Activated naive CD4-positive, alpha-beta T cell treated with anti-CD3 and anti-CD28 coated beads, Interleukin-2, amount 50 U/mL, for 24 hours (primary cell): Measurements from ENCODE around the gene TBRG4.

Source experiments
- H3K27ac Mint-ChIP-seq: one replicate; pipeline ENCODE4 v1.8.0; 2021; ENCODE audit warnings: mild to moderate bottlenecking, mixed read lengths
- H3K27me3 Mint-ChIP-seq: one replicate; pipeline ENCODE4 v1.8.0; 2021; ENCODE audit warnings: mixed read lengths
- H3K36me3 Mint-ChIP-seq: one replicate; pipeline ENCODE4 v1.8.0; 2021; ENCODE audit warnings: mixed read lengths
- H3K4me1 Mint-ChIP-seq: one replicate; pipeline ENCODE4 v1.8.0; 2021; ENCODE audit warnings: mixed read lengths
- H3K4me3 Mint-ChIP-seq: one replicate; pipeline ENCODE4 v1.8.0; 2021; ENCODE audit warnings: mild to moderate bottlenecking, mixed read lengths
- H3K9me3 Mint-ChIP-seq: one replicate; pipeline ENCODE4 v1.8.0; 2021; ENCODE audit warnings: mixed read lengths

The TBRG4 gene

GRCh38 chr7:45068236-45069023, 43.1 kb downstream of the TBRG4 start:
- Mint-ChIP-seq H3K27me3 (no peaks in the 10 kb centered on the region), H3K4me3 (no peak overlapping the region), H3K27ac (peak overlapping the region; percentile 70), H3K36me3 (peaks cover 7% of the 10 kb centered on the region), H3K9me3 (no peaks in the 10 kb centered on the region), H3K4me1 (peaks cover 18% of the 10 kb centered on the region)

GRCh38 chr7:45067582-45067981, 43.9 kb downstream of the TBRG4 start:
- Mint-ChIP-seq H3K9me3 (no peaks in the 10 kb centered on the region), H3K4me1 (peaks cover 20% of the 10 kb centered on the region), H3K4me3 (no peak overlapping the region), H3K36me3 (peaks cover 6% of the 10 kb centered on the region), H3K27me3 (no peaks in the 10 kb centered on the region), H3K27ac (no peak overlapping the region)

- Mint-ChIP-seq H3K9me3 (no peaks in the 10 kb centered on the region), H3K27me3 (no peaks in the 10 kb centered on the region), H3K4me3 (no peak overlapping the region), H3K36me3 (peaks cover 6% of the 10 kb centered on the region), H3K27ac (no peak overlapping the region), H3K4me1 (peaks cover 28% of the 10 kb centered on the region)
Observed at GRCh38 chr7:45066409-45066808, 45.1 kb downstream of the TBRG4 start.

- Mint-ChIP-seq H3K27me3 (no peaks in the 10 kb centered on the region), H3K4me1 (peaks cover 37% of the 10 kb centered on the region), H3K9me3 (no peaks in the 10 kb centered on the region), H3K27ac (peak overlapping the region; percentile 90), H3K4me3 (no peak overlapping the region), H3K36me3 (peaks cover 9% of the 10 kb centered on the region)
Observed at GRCh38 chr7:45065031-45065995, 46.2 kb downstream of the TBRG4 start.

GRCh38 chr7:45064047-45064725, 47.3 kb downstream of the TBRG4 start:
- H3K36me3 Mint-ChIP-seq, result peaks cover 9% of the 10 kb centered on the region
- H3K27ac Mint-ChIP-seq, result peak overlapping the region; percentile 4
- peaks cover 47% of the 10 kb centered on the region for H3K4me1 Mint-ChIP-seq
- H3K4me3 Mint-ChIP-seq, result no peak overlapping the region
- H3K9me3 Mint-ChIP-seq, result no peaks in the 10 kb centered on the region
- H3K27me3 Mint-ChIP-seq, result no peaks in the 10 kb centered on the region

- no peaks in the 10 kb centered on the region for H3K9me3 Mint-ChIP-seq
- H3K27me3 Mint-ChIP-seq, result no peaks in the 10 kb centered on the region
- peaks cover 55% of the 10 kb centered on the region for H3K4me1 Mint-ChIP-seq
- peaks cover 13% of the 10 kb centered on the region for H3K36me3 Mint-ChIP-seq
- peak overlapping the region; percentile 11 for H3K4me3 Mint-ChIP-seq
- H3K27ac Mint-ChIP-seq, result peak overlapping the region; percentile 93
Observed at GRCh38 chr7:45061806-45062425, 49.6 kb downstream of the TBRG4 start.

- Mint-ChIP-seq H3K4me1 (peaks cover 56% of the 10 kb centered on the region), H3K9me3 (no peaks in the 10 kb centered on the region), H3K4me3 (no peak overlapping the region), H3K36me3 (peaks cover 13% of the 10 kb centered on the region), H3K27ac (peak overlapping the region; percentile 93), H3K27me3 (no peaks in the 10 kb centered on the region)
Observed at GRCh38 chr7:45061352-45061751, 50.1 kb downstream of the TBRG4 start.

GRCh38 chr7:45060295-45060694, 51.2 kb downstream of the TBRG4 start:
- Mint-ChIP-seq H3K4me1 (peaks cover 57% of the 10 kb centered on the region), H3K27ac (peak overlapping the region; percentile 92), H3K9me3 (no peaks in the 10 kb centered on the region), H3K27me3 (no peaks in the 10 kb centered on the region), H3K4me3 (no peak overlapping the region), H3K36me3 (peaks cover 17% of the 10 kb centered on the region)

- H3K9me3 Mint-ChIP-seq, result no peaks in the 10 kb centered on the region
- no peak overlapping the region for H3K4me3 Mint-ChIP-seq
- H3K4me1 Mint-ChIP-seq, result peaks cover 78% of the 10 kb centered on the region
- H3K27me3 Mint-ChIP-seq, result no peaks in the 10 kb centered on the region
- peak overlapping the region; percentile 80 for H3K27ac Mint-ChIP-seq
- H3K36me3 Mint-ChIP-seq, result peaks cover 26% of the 10 kb centered on the region
Observed at GRCh38 chr7:45057878-45058277, 53.6 kb downstream of the TBRG4 start.

- peak overlapping the region; percentile 91 for H3K27ac Mint-ChIP-seq
- H3K9me3 Mint-ChIP-seq, result no peaks in the 10 kb centered on the region
- H3K27me3 Mint-ChIP-seq, result no peaks in the 10 kb centered on the region
- peaks cover 77% of the 10 kb centered on the region for H3K4me1 Mint-ChIP-seq
- H3K36me3 Mint-ChIP-seq, result peaks cover 27% of the 10 kb centered on the region
- peak overlapping the region; percentile 16 for H3K4me3 Mint-ChIP-seq
Observed at GRCh38 chr7:45055594-45056219, 55.8 kb downstream of the TBRG4 start.

- Mint-ChIP-seq H3K27ac (peak overlapping the region; percentile 88), H3K27me3 (no peaks in the 10 kb centered on the region), H3K36me3 (peaks cover 26% of the 10 kb centered on the region), H3K4me3 (peak overlapping the region; percentile 19), H3K4me1 (peaks cover 77% of the 10 kb centered on the region), H3K9me3 (no peaks in the 10 kb centered on the region)
Observed at GRCh38 chr7:45055016-45055415, 56.5 kb downstream of the TBRG4 start.

GRCh38 chr7:45054442-45054841, 57.1 kb downstream of the TBRG4 start:
- H3K4me3 Mint-ChIP-seq, result no peak overlapping the region

GRCh38 chr7:45053941-45054340, 57.6 kb downstream of the TBRG4 start:
- Mint-ChIP-seq H3K27me3 (no peaks in the 10 kb centered on the region), H3K4me1 (peaks cover 72% of the 10 kb centered on the region), H3K36me3 (peaks cover 26% of the 10 kb centered on the region), H3K4me3 (no peak overlapping the region), H3K27ac (peak overlapping the region; percentile 78), H3K9me3 (no peaks in the 10 kb centered on the region)

More at GRCh38 chr7:45054442-45054841, 57.1 kb downstream of the TBRG4 start:
- H3K27me3 Mint-ChIP-seq, result no peaks in the 10 kb centered on the region
- peak overlapping the region; percentile 88 for H3K27ac Mint-ChIP-seq
- H3K4me1 Mint-ChIP-seq, result peaks cover 73% of the 10 kb centered on the region
- H3K9me3 Mint-ChIP-seq, result no peaks in the 10 kb centered on the region
- peaks cover 26% of the 10 kb centered on the region for H3K36me3 Mint-ChIP-seq

GRCh38 chr7:45053401-45053800, 58.1 kb downstream of the TBRG4 start:
- Mint-ChIP-seq H3K27me3 (no peaks in the 10 kb centered on the region), H3K27ac (peak overlapping the region; percentile 78), H3K36me3 (peaks cover 26% of the 10 kb centered on the region), H3K9me3 (no peaks in the 10 kb centered on the region), H3K4me1 (peaks cover 73% of the 10 kb centered on the region), H3K4me3 (no peak overlapping the region)

GRCh38 chr7:45052011-45052410, 59.5 kb downstream of the TBRG4 start:
- Mint-ChIP-seq H3K36me3 (peaks cover 21% of the 10 kb centered on the region), H3K27ac (peak overlapping the region; percentile 4), H3K9me3 (no peaks in the 10 kb centered on the region), H3K4me1 (peaks cover 69% of the 10 kb centered on the region), H3K4me3 (no peak overlapping the region), H3K27me3 (no peaks in the 10 kb centered on the region)
